H9 (cell line): ENCODE data around the gene CAMK1G. TPM values are rescaled to one million over a fixed set of nuclear protein-coding genes. Genes with fewer than 3 reads are reported as not detected.

ENCODE experiments used
- DNase-seq: peaks from one replicate; pipeline ENCODE4 v3.0.0-alpha.2; 2017
- H2AFZ ChIP-seq: one replicate; pipeline ENCODE4 v1.6.1; 2013; ENCODE audit warnings: mild to moderate bottlenecking, low read length, control low read depth, moderate library complexity
- H2AK5ac ChIP-seq: 2 replicates; pipeline ENCODE4 v1.6.1; 2013; ENCODE audit warnings: low read length, control low read depth, mixed read lengths; ENCODE audit not compliant: insufficient read length
- H2BK120ac ChIP-seq: one replicate; pipeline ENCODE4 v1.6.1; 2013; ENCODE audit warnings: low read depth, mild to moderate bottlenecking, low read length, control low read depth, inconsistent platforms; ENCODE audit not compliant: poor library complexity, severe bottlenecking
- H2BK12ac ChIP-seq: 2 replicates; pipeline ENCODE4 v1.6.1; 2013; ENCODE audit warnings: low read length, control low read depth, mixed read lengths, low read depth; ENCODE audit not compliant: insufficient read length
- H2BK15ac ChIP-seq: 2 replicates; pipeline ENCODE4 v1.6.1; 2013; ENCODE audit warnings: low read depth, low read length, control low read depth
- H2BK20ac ChIP-seq: one replicate; pipeline ENCODE4 v1.6.1; 2013; ENCODE audit warnings: low read depth, mild to moderate bottlenecking, low read length, control low read depth, inconsistent platforms; ENCODE audit not compliant: poor library complexity, severe bottlenecking
- H2BK5ac ChIP-seq: 2 replicates; pipeline ENCODE4 v1.6.1; 2013; ENCODE audit warnings: low read length, control low read depth, mixed read lengths; ENCODE audit not compliant: insufficient read length
- H3K14ac ChIP-seq: 2 replicates; pipeline ENCODE4 v1.6.1; 2013; ENCODE audit warnings: low read length, control low read depth; ENCODE audit not compliant: insufficient read depth
- H3K18ac ChIP-seq: 2 replicates; pipeline ENCODE4 v1.6.1; 2013; ENCODE audit warnings: low read depth, mild to moderate bottlenecking, mixed read lengths, low read length, control low read depth; ENCODE audit not compliant: insufficient read length
- H3K23ac ChIP-seq: 2 replicates; pipeline ENCODE4 v1.6.1; 2013; ENCODE audit warnings: low read length, control low read depth, mixed read lengths, low read depth; ENCODE audit not compliant: insufficient read length
- H3K23me2 ChIP-seq: 2 replicates; pipeline ENCODE4 v1.6.1; 2013; ENCODE audit warnings: low read depth, mild to moderate bottlenecking, mixed read lengths, low read length, control low read depth; ENCODE audit not compliant: insufficient read length, poor library complexity, severe bottlenecking
- H3K27ac ChIP-seq: 2 replicates; pipeline ENCODE4 v1.5.1; 2013; ENCODE audit warnings: low read length, control low read depth, mixed read lengths, low read depth; ENCODE audit not compliant: insufficient read length
- H3K27me3 ChIP-seq: 2 replicates; pipeline ENCODE4 v1.6.1; 2013; ENCODE audit warnings: low read length, control low read depth, inconsistent platforms; ENCODE audit not compliant: insufficient read depth
- H3K4ac ChIP-seq: 2 replicates; pipeline ENCODE4 v1.6.1; 2013; ENCODE audit warnings: low read depth, mild to moderate bottlenecking, control low read depth, inconsistent platforms, low read length, moderate library complexity
- H3K4me1 ChIP-seq: 2 replicates; pipeline ENCODE4 v1.6.1; 2013; ENCODE audit warnings: low read length, control low read depth, inconsistent platforms; ENCODE audit not compliant: insufficient read depth
- H3K4me2 ChIP-seq: 2 replicates; pipeline ENCODE4 v1.6.1; 2013; ENCODE audit warnings: low read length, control low read depth, mixed read lengths; ENCODE audit not compliant: insufficient read length, insufficient read depth
- H3K56ac ChIP-seq: 2 replicates; pipeline ENCODE4 v1.6.1; 2013; ENCODE audit warnings: low read depth, mild to moderate bottlenecking, mixed read lengths, low read length, control low read depth; ENCODE audit not compliant: insufficient read length
- H3K79me1 ChIP-seq: 2 replicates; pipeline ENCODE4 v1.6.1; 2013; ENCODE audit warnings: low read depth, mild to moderate bottlenecking, moderate library complexity, low read length, control low read depth, inconsistent platforms; ENCODE audit not compliant: insufficient read depth, poor library complexity, severe bottlenecking
- H3K79me2 ChIP-seq: 2 replicates; pipeline ENCODE4 v1.6.1; 2013; ENCODE audit warnings: low read length, control low read depth, inconsistent platforms; ENCODE audit not compliant: insufficient read depth
- H3K9ac ChIP-seq: 2 replicates; pipeline ENCODE4 v1.6.1; 2013; ENCODE audit warnings: low read length, control low read depth, mixed read lengths; ENCODE audit not compliant: insufficient read length; ENCODE audit errors: extremely low read depth
- H3K9me3 ChIP-seq: one replicate; pipeline ENCODE4 v1.6.1; 2013; ENCODE audit warnings: low read depth, low read length, inconsistent platforms; ENCODE audit not compliant: control insufficient read depth
- H3T11ph ChIP-seq: one replicate; pipeline ENCODE4 v1.6.1; 2013; ENCODE audit warnings: mild to moderate bottlenecking, low read length, control low read depth, inconsistent platforms
- H4K20me1 ChIP-seq: one replicate; pipeline ENCODE4 v1.6.1; 2013; ENCODE audit not compliant: control insufficient read depth, insufficient read length, insufficient read depth
- H4K5ac ChIP-seq: 2 replicates; pipeline ENCODE4 v1.6.1; 2013; ENCODE audit warnings: low read depth, mild to moderate bottlenecking, mixed read lengths, low read length, control low read depth; ENCODE audit not compliant: insufficient read length
- H4K8ac ChIP-seq: replicated peaks from 2 replicates; pipeline ENCODE4 v1.6.1; 2013; ENCODE audit warnings: low read length, control low read depth, mixed read lengths, low read depth; ENCODE audit not compliant: insufficient read length
- H4K91ac ChIP-seq: 2 replicates; pipeline ENCODE4 v1.6.1; 2013; ENCODE audit warnings: low read depth, mild to moderate bottlenecking, moderate library complexity, mixed read lengths, low read length, control low read depth; ENCODE audit not compliant: insufficient read length
- H3K27ac Mint-ChIP-seq, 3 experiments: 2 replicates in 2 of 3; 3 replicates in 1 of 3; pipeline ENCODE4 v1.8.0; 2020 to 2021; ENCODE audit warnings: mixed read lengths in 3 of 3, mild to moderate bottlenecking in 1 of 3, moderate library complexity in 1 of 3
- H3K27me3 Mint-ChIP-seq: 2 replicates; pipeline ENCODE4 v1.8.0; 2021; ENCODE audit warnings: low read depth, mild to moderate bottlenecking, moderate library complexity, mixed read lengths
- H3K36me3 Mint-ChIP-seq, 3 experiments: 2 replicates in 2 of 3; 3 replicates in 1 of 3; pipeline ENCODE4 v1.8.0; 2020 to 2021; ENCODE audit warnings: low read depth in 3 of 3, mixed read lengths in 3 of 3; ENCODE audit not compliant: insufficient read depth in 1 of 3
- H3K4me1 Mint-ChIP-seq, 2 experiments: 2 replicates each; pipeline ENCODE4 v1.8.0; 2020; ENCODE audit warnings: mixed read lengths in 2 of 2
- H3K4me3 Mint-ChIP-seq, 2 experiments: 2 replicates in 1 of 2; 3 replicates in 1 of 2; pipeline ENCODE4 v1.8.0; 2020 to 2021; ENCODE audit warnings: mild to moderate bottlenecking in 2 of 2, mixed read lengths in 2 of 2, moderate library complexity in 1 of 2
- H3K9me3 Mint-ChIP-seq, 2 experiments: 2 replicates in 1 of 2; 3 replicates in 1 of 2; pipeline ENCODE4 v1.8.0; 2020; ENCODE audit warnings: mild to moderate bottlenecking in 2 of 2, mixed read lengths in 2 of 2, moderate library complexity in 1 of 2
- WGBS: extraction: QIAGEN DNeasy Blood & Tissue Kit; methylation state at CpG from one replicate; pipeline ENCODE4 v1.1.7; 2013; ENCODE audit warnings: missing lambda C conversion rate, low lambda C conversion rate, mixed read lengths; ENCODE audit not compliant: insufficient read length; ENCODE audit errors: extremely low coverage; 5-methylcytosine and 5-hydroxymethylcytosine counted together
- total RNA-seq: library from RNA; stranded (reverse); gene quantifications from 2 replicates; pipeline ENCODE4 v1.2.1, GENCODE V29; 2021
- TF ChIP-seq, protein P1 (sequence below): fragments of 200-600 bp; sonication (generic); conservative IDR thresholded peaks from 3 replicates; pipeline ENCODE4 v1.8.0; 2021; ENCODE audit warnings: antibody characterized with exemption, mild to moderate bottlenecking

CAMK1G gene
- total RNA-seq, 1 experiment from 2014 or later: 0.28 TPM

DNA sequence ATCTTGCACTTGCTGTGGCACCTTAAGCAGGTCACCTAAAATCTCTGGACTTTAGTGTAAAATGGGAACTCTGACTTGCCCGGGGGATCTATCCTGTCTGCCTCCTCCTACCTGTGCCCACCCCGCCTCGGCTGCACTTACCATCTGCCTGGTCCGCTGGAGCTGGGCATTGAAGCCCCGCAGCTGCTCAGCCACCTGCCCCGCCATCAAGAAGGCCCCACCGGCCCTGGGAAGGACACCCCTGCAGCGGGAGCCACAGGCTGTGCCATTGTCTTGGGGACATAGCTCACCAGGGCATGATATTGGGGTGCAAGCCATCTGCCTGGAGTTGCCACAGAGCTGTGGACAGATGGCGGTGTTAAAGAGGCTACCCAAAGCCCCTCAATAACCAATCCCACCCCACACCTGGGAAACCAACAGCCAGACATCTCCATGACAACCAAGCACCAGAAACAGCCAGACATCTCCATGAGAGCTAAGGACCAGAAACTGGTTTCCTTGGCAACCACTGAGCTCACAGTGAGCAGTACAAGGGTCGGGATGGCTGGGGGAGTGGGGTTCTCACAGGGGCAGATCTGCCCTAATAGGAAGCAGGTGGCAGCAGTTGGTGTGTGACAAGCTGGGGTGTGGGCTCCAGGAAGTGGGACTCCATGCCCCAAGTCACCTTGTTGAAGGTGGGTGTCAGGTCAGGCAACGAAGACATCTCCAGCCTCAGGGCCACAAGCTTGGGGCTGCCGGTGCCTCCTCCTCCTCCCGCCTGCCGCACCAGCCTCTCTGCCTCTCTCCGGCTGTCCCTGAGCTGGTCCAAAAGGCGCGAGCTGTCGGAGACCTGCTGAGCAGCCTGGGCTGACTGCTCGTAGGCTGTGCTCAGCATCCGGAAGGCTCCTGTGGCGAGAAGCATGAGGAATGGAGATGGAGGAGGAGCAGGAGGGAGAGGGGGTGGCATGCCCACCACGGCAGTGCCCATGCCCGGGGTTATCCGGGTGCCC is 39.6 kb downstream of the CAMK1G start:
- H3K27ac ChIP-seq: no peak overlapping the region
- Mint-ChIP-seq H3K4me1 (peaks cover 8 to 16% of the 10 kb centered on the region in 2 experiments), H3K4me3 (no peak overlapping the region), H3K27me3 (peaks cover 7% of the 10 kb centered on the region), H3K9me3 (no peaks in the 10 kb centered on the region), H3K27ac (peak overlapping the region in 1 of 3 experiments; percentile 50; a peak in 1 of 7 replicates), H3K36me3 (no peaks in the 10 kb centered on the region; a peak in 1 of 7 replicates)
- H2BK15ac ChIP-seq: no peak overlapping the region
- no peak overlapping the region for H2BK120ac ChIP-seq
- no peaks in the 10 kb centered on the region for H4K20me1 ChIP-seq
- no peak overlapping the region for H2BK5ac ChIP-seq
- no peak overlapping the region for H3K18ac ChIP-seq
- H4K8ac ChIP-seq: no peak overlapping the region
- H3K4me2 ChIP-seq: no peak overlapping the region
- H3K9me3 ChIP-seq: no peaks in the 10 kb centered on the region
- H2BK20ac ChIP-seq: no peak overlapping the region
- no peak overlapping the region for H3K14ac ChIP-seq
- no peak overlapping the region for H3K9ac ChIP-seq
- H2AK5ac ChIP-seq: no peak overlapping the region
- no peak overlapping the region for H3K4ac ChIP-seq
- WGBS: no CpG with 5 or more reads among the region's 24 CpGs
- H3K23me2 ChIP-seq: no peaks in the 10 kb centered on the region
- no peak overlapping the region for H4K91ac ChIP-seq
- no peaks in the 10 kb centered on the region for H3K27me3 ChIP-seq
- H3K4me1 ChIP-seq: no peaks in the 10 kb centered on the region; the same call in 1 of the 2 replicates
- H3K23ac ChIP-seq: no peak overlapping the region
- no peak overlapping the region for H2AFZ ChIP-seq
- TF ChIP-seq, protein P1, sequence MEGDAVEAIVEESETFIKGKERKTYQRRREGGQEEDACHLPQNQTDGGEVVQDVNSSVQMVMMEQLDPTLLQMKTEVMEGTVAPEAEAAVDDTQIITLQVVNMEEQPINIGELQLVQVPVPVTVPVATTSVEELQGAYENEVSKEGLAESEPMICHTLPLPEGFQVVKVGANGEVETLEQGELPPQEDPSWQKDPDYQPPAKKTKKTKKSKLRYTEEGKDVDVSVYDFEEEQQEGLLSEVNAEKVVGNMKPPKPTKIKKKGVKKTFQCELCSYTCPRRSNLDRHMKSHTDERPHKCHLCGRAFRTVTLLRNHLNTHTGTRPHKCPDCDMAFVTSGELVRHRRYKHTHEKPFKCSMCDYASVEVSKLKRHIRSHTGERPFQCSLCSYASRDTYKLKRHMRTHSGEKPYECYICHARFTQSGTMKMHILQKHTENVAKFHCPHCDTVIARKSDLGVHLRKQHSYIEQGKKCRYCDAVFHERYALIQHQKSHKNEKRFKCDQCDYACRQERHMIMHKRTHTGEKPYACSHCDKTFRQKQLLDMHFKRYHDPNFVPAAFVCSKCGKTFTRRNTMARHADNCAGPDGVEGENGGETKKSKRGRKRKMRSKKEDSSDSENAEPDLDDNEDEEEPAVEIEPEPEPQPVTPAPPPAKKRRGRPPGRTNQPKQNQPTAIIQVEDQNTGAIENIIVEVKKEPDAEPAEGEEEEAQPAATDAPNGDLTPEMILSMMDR: no peak
- no peak overlapping the region for H4K5ac ChIP-seq
- H2BK12ac ChIP-seq: no peak overlapping the region
- H3T11ph ChIP-seq: no peak overlapping the region
- no peaks in the 10 kb centered on the region for H3K79me1 ChIP-seq
- no peaks in the 10 kb centered on the region for H3K79me2 ChIP-seq
- no peak overlapping the region for H3K56ac ChIP-seq
- DNase-seq: no peak
